ENCODE data around the gene CCDC146.
"Not testable (repeated sequence)": the region's sequence is repeated elsewhere in the genome, so short reads cannot be mapped to it uniquely, and the experiment has no call there.

- TF ChIP-seq, protein P1, sequence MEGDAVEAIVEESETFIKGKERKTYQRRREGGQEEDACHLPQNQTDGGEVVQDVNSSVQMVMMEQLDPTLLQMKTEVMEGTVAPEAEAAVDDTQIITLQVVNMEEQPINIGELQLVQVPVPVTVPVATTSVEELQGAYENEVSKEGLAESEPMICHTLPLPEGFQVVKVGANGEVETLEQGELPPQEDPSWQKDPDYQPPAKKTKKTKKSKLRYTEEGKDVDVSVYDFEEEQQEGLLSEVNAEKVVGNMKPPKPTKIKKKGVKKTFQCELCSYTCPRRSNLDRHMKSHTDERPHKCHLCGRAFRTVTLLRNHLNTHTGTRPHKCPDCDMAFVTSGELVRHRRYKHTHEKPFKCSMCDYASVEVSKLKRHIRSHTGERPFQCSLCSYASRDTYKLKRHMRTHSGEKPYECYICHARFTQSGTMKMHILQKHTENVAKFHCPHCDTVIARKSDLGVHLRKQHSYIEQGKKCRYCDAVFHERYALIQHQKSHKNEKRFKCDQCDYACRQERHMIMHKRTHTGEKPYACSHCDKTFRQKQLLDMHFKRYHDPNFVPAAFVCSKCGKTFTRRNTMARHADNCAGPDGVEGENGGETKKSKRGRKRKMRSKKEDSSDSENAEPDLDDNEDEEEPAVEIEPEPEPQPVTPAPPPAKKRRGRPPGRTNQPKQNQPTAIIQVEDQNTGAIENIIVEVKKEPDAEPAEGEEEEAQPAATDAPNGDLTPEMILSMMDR (IDR thresholded peaks at IDR 0.05; ENCODE audit: control extremely low read depth in 1 of 3, insufficient read depth in 1 of 3, low read depth in 1 of 3, low read length in 3 of 3): not testable (repeated sequence)
- TF ChIP-seq GTF2F1 (IDR thresholded peaks at IDR 0.05; ENCODE audit: borderline replicate concordance, low read depth, low read length); SIN3A (conservative IDR thresholded peaks at IDR 0.05 in 1 of 2, IDR thresholded peaks at IDR 0.05 in 1 of 2; ENCODE audit: low read depth in 1 of 2, low read length in 2 of 2); NRF1 (IDR thresholded peaks at IDR 0.05; ENCODE audit: low read depth, low read length); FOSL1 (IDR thresholded peaks at IDR 0.05; ENCODE audit: insufficient read depth, low read depth, low read length); SP4 (IDR thresholded peaks at IDR 0.05; ENCODE audit: low read length); POLR2AphosphoS5 (IDR thresholded peaks at IDR 0.05; ENCODE audit: low read depth, low read length); POLR2A (IDR thresholded peaks at IDR 0.05; ENCODE audit: control extremely low read depth in 1 of 2, low read depth in 2 of 2, low read length in 2 of 2); JUN (IDR thresholded peaks at IDR 0.05; ENCODE audit: low read depth, low read length); RFX5 (IDR thresholded peaks at IDR 0.05; ENCODE audit: borderline replicate concordance, low read depth, low read length); TEAD4 (IDR thresholded peaks at IDR 0.05; ENCODE audit: low read depth, low read length): not testable (repeated sequence)
These were observed 32.6 kb downstream of the CCDC146 start for GRCh38 chr7:77154917-77155464.

Data from H1 (cell line).